Endothelial cell of umbilical vein (primary cell): ENCODE measurements around the gene ILKAP. TPM values are rescaled to one million over a fixed set of nuclear protein-coding genes. Genes with fewer than 3 reads are reported as not detected.
"Not testable (repeated sequence)": the region's sequence is repeated elsewhere in the genome, so short reads cannot be mapped to it uniquely, and the experiment has no call there.

ENCODE experiments used
- BruUV-seq: library from RNA; stranded (reverse); fragments of 400-500 nt; replicated peaks from 2 replicates; lab custom pipeline; 2021; lab: Mats Ljungman, UMichigan
- CTCF ChIA-PET: fragments of 300-600, 350-600 bp; sonication (Branson Sonifier 250); formaldehyde crosslinking; loops from one replicate; lab custom pipeline; 2021; ENCODE audit warnings: antibody characterized with exemption, inconsistent platforms; lab: Charles Lee
- POLR2A ChIA-PET: fragments of 300-600, 350-600 bp; sonication (Branson Sonifier 250); formaldehyde crosslinking; loops from one replicate; lab custom pipeline; 2021; ENCODE audit warnings: antibody characterized with exemption, inconsistent platforms; lab: Charles Lee
- DNase-seq: peaks from one replicate; pipeline ENCODE4 v3.0.0-alpha.2; 2011; ENCODE audit warnings: low read depth, low spot score
- FAIRE-seq: peaks from 2 replicates; lab custom pipeline; 2011; peaks lifted over from hg19 to GRCh38; lab: Jason Lieb, UNC
- H2AFZ ChIP-seq: 2 replicates; pipeline ENCODE4 v1.6.0; 2012; ENCODE audit warnings: low read depth, low read length, control low read depth, inconsistent platforms
- H3K27ac ChIP-seq: 2 replicates; pipeline ENCODE4 v1.5.1; 2011; ENCODE audit warnings: low read depth, mild to moderate bottlenecking, control low read depth, low read length, moderate library complexity; ENCODE audit not compliant: insufficient read depth
- H3K27me3 ChIP-seq, 2 experiments: 2 replicates each; pipeline versions ENCODE4 v1.6.0 to v1.6.1; 2011; ENCODE audit warnings: low read length in 2 of 2, mixed read lengths in 1 of 2; ENCODE audit not compliant: control insufficient read depth in 2 of 2, insufficient read depth in 2 of 2
- H3K36me3 ChIP-seq, 2 experiments: 2 replicates in 1 of 2; 3 replicates in 1 of 2; pipeline ENCODE4 v1.5.1; 2011; ENCODE audit warnings: low read length in 2 of 2, mild to moderate bottlenecking in 1 of 2, moderate library complexity in 1 of 2; ENCODE audit not compliant: control insufficient read depth in 2 of 2, insufficient read depth in 2 of 2; ENCODE audit errors: extremely low read depth in 1 of 2
- H3K4me1 ChIP-seq: 3 replicates; pipeline ENCODE4 v1.5.1; 2011; ENCODE audit warnings: mild to moderate bottlenecking, low read length; ENCODE audit not compliant: control insufficient read depth, insufficient read depth; ENCODE audit errors: extremely low read depth
- H3K4me2 ChIP-seq: 2 replicates; pipeline ENCODE4 v1.6.1; 2011; ENCODE audit warnings: low read length, control low read depth, mixed read lengths; ENCODE audit not compliant: insufficient read depth
- H3K4me3 ChIP-seq, 3 experiments: fragments of 200-600 bp in 1 of 3; sonication (generic), shearing (Covaris generic) in 1 of 3; replicated peaks in 1 of 3; 2 replicates each; pipeline ENCODE4 v1.5.1; 2011 to 2016; ENCODE audit warnings: control low read depth in 3 of 3, low read length in 3 of 3, mild to moderate bottlenecking in 2 of 3, inconsistent platforms in 1 of 3, low read depth in 1 of 3, moderate library complexity in 1 of 3; ENCODE audit not compliant: insufficient read depth in 1 of 3
- H3K79me2 ChIP-seq: 2 replicates; pipeline ENCODE4 v1.6.0; 2012; ENCODE audit warnings: low read length, inconsistent platforms; ENCODE audit not compliant: control insufficient read depth, insufficient read depth
- H3K9ac ChIP-seq: replicated peaks from 2 replicates; pipeline ENCODE3; 2011; ENCODE audit warnings: low read length, control low read depth; ENCODE audit not compliant: insufficient read depth; ENCODE audit errors: extremely low read depth
- H3K9me1 ChIP-seq: replicated peaks from 3 replicates; pipeline ENCODE4 v1.6.0; 2011; ENCODE audit warnings: mild to moderate bottlenecking, low read length; ENCODE audit not compliant: control insufficient read depth, insufficient read depth; ENCODE audit errors: extremely low read depth
- H3K9me3 ChIP-seq: replicated peaks from 2 replicates; pipeline ENCODE4 v1.5.1; 2012; ENCODE audit warnings: low read length, inconsistent platforms; ENCODE audit not compliant: control insufficient read depth, insufficient read depth
- H4K20me1 ChIP-seq: replicated peaks from 2 replicates; pipeline ENCODE3; 2011; ENCODE audit warnings: mild to moderate bottlenecking, low read length; ENCODE audit not compliant: control insufficient read depth, insufficient read depth; ENCODE audit errors: extremely low read depth
- CTCF ChIP-seq, 2 donors: IDR thresholded peaks; 1 replicate in 1 of 2; 2 replicates in 1 of 2; pipeline ENCODE4 v1.5.1; 2011; ENCODE audit warnings: low read length in 2 of 2, mild to moderate bottlenecking in 2 of 2, moderate library complexity in 2 of 2, control low read depth in 1 of 2, inconsistent platforms in 1 of 2, low read depth in 1 of 2; ENCODE audit not compliant: insufficient read depth in 1 of 2; ENCODE audit errors: extremely low read depth in 1 of 2
- MAX ChIP-seq: IDR thresholded peaks from 2 replicates; pipeline ENCODE4 v1.6.1; 2011; ENCODE audit not compliant: insufficient read depth, insufficient read length
- POLR2AphosphoS5 ChIP-seq: IDR thresholded peaks from 2 replicates; pipeline ENCODE4 v1.6.1; 2012; ENCODE audit warnings: low read depth, mild to moderate bottlenecking, control low read depth, low read length, moderate library complexity; ENCODE audit not compliant: insufficient read depth
- dilution Hi-C: fragments of 300-500 bp; cut with MboI; formaldehyde crosslinking; loops from one replicate; pipeline ENCODE4 v1.15.0; 2019; ENCODE audit warnings: low sequenced_read_pairs; ENCODE audit not compliant: extremely low pct_ligation_motif_present
- intact Hi-C: fragments of 100-400 bp; cut with micrococcal nuclease; formaldehyde crosslinking; loops from one replicate; pipeline ENCODE4 v1.10.0; 2022
- polyA plus RNA-seq, 4 experiments: library from polyadenylated mRNA; depleted of rRNA in 3 of 4; stranded (reverse) in 3 of 4; unstranded in 1 of 4; fragments of >200 nt; gene quantifications; 2 replicates each; pipeline versions ENCODE4 v1.2.1 to v1.2.3, GENCODE V29; 2011 to 2012; ENCODE audit warnings: missing spikeins in 1 of 4
- total RNA-seq: library from RNA; stranded (reverse); gene quantifications from 2 replicates; pipeline ENCODE4 v1.2.3, GENCODE V29; 2021

The ILKAP gene
- total and polyA plus RNA-seq, 2 donors (not counting 3 experiments of a cell fraction or from before 2014, with no cell fraction given): 49.2 to 49.8 TPM

GRCh38 chr2:238171575-238172187 lies 31.8 kb downstream of the ILKAP start:
- dilution Hi-C loops: no loop called here
- Histone ChIP-seq H3K79me2 (no peaks in the 10 kb centered on the region), H3K4me1 (peaks cover 29% of the 10 kb centered on the region), H4K20me1 (no peaks in the 10 kb centered on the region), H3K4me3 (no peak overlapping the region), H3K36me3 (peaks cover 10 to 24% of the 10 kb centered on the region in 2 experiments), H3K9ac (no peak overlapping the region), H2AFZ (no peak overlapping the region), H3K27ac (no peak overlapping the region), H3K4me2 (no peak overlapping the region), H3K27me3 (no peaks in the 10 kb centered on the region), H3K9me1 (no peaks in the 10 kb centered on the region), H3K9me3 (no peaks in the 10 kb centered on the region)
- intact Hi-C loops: no loop called here
- FAIRE-seq: no peak
- ChIA-PET POLR2A (no interaction called here), CTCF (interaction anchor here (0.9 kb wide), 1 partner anchor 9 kb away, joined by 3 read pairs; no protein-coding TSS in a partner anchor)
- TF ChIP-seq MAX (no peak), POLR2AphosphoS5 (no peak), CTCF (IDR thresholded peaks at IDR 0.05; ENCODE audit: extremely low read depth in 1 of 2, insufficient read depth in 1 of 2, low read depth in 1 of 2, low read length in 2 of 2) (no peak)
- no peak for DNase-seq
- BruUV-seq: no TSS peak

GRCh38 chr2:238171072-238171431 lies 32.4 kb downstream of the ILKAP start:
- intact Hi-C loops: not testable (repeated sequence)
- CTCF ChIA-PET: interaction anchor here (0.9 to 2.2 kb wide), 2 partner anchors 9 to 313 kb away, joined by 3 to 8 read pairs; no protein-coding TSS in a partner anchor

More at GRCh38 chr2:238171072-238171431, 32.4 kb downstream of the ILKAP start:
- H2AFZ ChIP-seq, FAIRE-seq, dilution Hi-C loops, BruUV-seq, H3K4me3 ChIP-seq, H3K27me3 ChIP-seq, H3K9me3 ChIP-seq, H3K79me2 ChIP-seq, POLR2A ChIA-PET, DNase-seq, H4K20me1 ChIP-seq, H3K9me1 ChIP-seq, H3K4me2 ChIP-seq: not testable (repeated sequence)
- H3K36me3 ChIP-seq: peaks cover 10 to 23% of the 10 kb centered on the region in 2 experiments
- H3K9ac ChIP-seq: peak overlapping the region; percentile 48
- H3K4me1 ChIP-seq: peaks cover 29% of the 10 kb centered on the region
- H3K27ac ChIP-seq: peak overlapping the region; percentile 89
